22Rv1 (cell line): Measurements from ENCODE around the gene ZNF549.

Source experiments
- ZFX ChIP-seq: fragments of 450-650 bp; IDR thresholded peaks from 2 replicates; pipeline ENCODE4 v1.6.1; 2017; ENCODE audit warnings: antibody characterized with exemption, borderline replicate concordance
- TF ChIP-seq, protein P1 (sequence below): fragments of 450-650 bp; IDR thresholded peaks from 2 replicates; pipeline ENCODE4 v1.5.1; 2017; ENCODE audit warnings: mild to moderate bottlenecking

GRCh38 chr19:57512845-57513244 is 14.3 kb upstream of the ZNF549 start:
- TF ChIP-seq, protein P1, sequence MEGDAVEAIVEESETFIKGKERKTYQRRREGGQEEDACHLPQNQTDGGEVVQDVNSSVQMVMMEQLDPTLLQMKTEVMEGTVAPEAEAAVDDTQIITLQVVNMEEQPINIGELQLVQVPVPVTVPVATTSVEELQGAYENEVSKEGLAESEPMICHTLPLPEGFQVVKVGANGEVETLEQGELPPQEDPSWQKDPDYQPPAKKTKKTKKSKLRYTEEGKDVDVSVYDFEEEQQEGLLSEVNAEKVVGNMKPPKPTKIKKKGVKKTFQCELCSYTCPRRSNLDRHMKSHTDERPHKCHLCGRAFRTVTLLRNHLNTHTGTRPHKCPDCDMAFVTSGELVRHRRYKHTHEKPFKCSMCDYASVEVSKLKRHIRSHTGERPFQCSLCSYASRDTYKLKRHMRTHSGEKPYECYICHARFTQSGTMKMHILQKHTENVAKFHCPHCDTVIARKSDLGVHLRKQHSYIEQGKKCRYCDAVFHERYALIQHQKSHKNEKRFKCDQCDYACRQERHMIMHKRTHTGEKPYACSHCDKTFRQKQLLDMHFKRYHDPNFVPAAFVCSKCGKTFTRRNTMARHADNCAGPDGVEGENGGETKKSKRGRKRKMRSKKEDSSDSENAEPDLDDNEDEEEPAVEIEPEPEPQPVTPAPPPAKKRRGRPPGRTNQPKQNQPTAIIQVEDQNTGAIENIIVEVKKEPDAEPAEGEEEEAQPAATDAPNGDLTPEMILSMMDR, result no peak
- TF ChIP-seq ZFX, result no peak
